Chondrocyte (in vitro differentiated cells): ENCODE measurements around the gene ADARB2. TPM values are rescaled to one million over a fixed set of nuclear protein-coding genes. Genes with fewer than 3 reads are reported as not detected.

ENCODE experiments used
- DNase-seq: peaks from one replicate; pipeline ENCODE4 v3.0.0; 2021; ENCODE audit warnings: mixed read lengths, low spot score
- H3K27ac Mint-ChIP-seq: one replicate; pipeline ENCODE4 v1.8.0; 2021; ENCODE audit warnings: mild to moderate bottlenecking, moderate library complexity, mixed read lengths; ENCODE audit not compliant: unreplicated experiment
- H3K27me3 Mint-ChIP-seq: 2 replicates; pipeline ENCODE4 v1.8.0; 2021; ENCODE audit warnings: low read depth, mixed read lengths
- H3K36me3 Mint-ChIP-seq: 2 replicates; pipeline ENCODE4 v1.8.0; 2021; ENCODE audit warnings: low read depth, mixed read lengths
- H3K4me1 Mint-ChIP-seq: 2 replicates; pipeline ENCODE4 v1.8.0; 2021; ENCODE audit warnings: low read depth, mild to moderate bottlenecking, mixed read lengths
- H3K4me3 Mint-ChIP-seq: one replicate; pipeline ENCODE4 v1.8.0; 2021; ENCODE audit warnings: mild to moderate bottlenecking, moderate library complexity, mixed read lengths; ENCODE audit not compliant: unreplicated experiment
- H3K9me3 Mint-ChIP-seq: 2 replicates; pipeline ENCODE4 v1.8.0; 2021; ENCODE audit warnings: low read depth, mixed read lengths
- total RNA-seq: library from RNA; stranded (reverse); gene quantifications from 3 replicates; pipeline ENCODE4 v1.2.1, GENCODE V29; 2021
- TF ChIP-seq, protein P1 (sequence below): fragments of 200-600 bp; sonication (generic); IDR thresholded peaks from 2 replicates; pipeline ENCODE4 v1.5.0; 2021; ENCODE audit warnings: antibody characterized with exemption, mild to moderate bottlenecking, moderate library complexity

ADARB2 gene
- total RNA-seq, 1 donor from 2014 or later = 3.3 TPM

- Mint-ChIP-seq H3K4me3 (no peak overlapping the region), H3K27ac (no peak overlapping the region), H3K27me3 (peaks cover 20% of the 10 kb centered on the region), H3K4me1 (peaks cover 6% of the 10 kb centered on the region), H3K36me3 (no peaks in the 10 kb centered on the region), H3K9me3 (no peaks in the 10 kb centered on the region)
- no peak for DNase-seq
- TF ChIP-seq, protein P1, sequence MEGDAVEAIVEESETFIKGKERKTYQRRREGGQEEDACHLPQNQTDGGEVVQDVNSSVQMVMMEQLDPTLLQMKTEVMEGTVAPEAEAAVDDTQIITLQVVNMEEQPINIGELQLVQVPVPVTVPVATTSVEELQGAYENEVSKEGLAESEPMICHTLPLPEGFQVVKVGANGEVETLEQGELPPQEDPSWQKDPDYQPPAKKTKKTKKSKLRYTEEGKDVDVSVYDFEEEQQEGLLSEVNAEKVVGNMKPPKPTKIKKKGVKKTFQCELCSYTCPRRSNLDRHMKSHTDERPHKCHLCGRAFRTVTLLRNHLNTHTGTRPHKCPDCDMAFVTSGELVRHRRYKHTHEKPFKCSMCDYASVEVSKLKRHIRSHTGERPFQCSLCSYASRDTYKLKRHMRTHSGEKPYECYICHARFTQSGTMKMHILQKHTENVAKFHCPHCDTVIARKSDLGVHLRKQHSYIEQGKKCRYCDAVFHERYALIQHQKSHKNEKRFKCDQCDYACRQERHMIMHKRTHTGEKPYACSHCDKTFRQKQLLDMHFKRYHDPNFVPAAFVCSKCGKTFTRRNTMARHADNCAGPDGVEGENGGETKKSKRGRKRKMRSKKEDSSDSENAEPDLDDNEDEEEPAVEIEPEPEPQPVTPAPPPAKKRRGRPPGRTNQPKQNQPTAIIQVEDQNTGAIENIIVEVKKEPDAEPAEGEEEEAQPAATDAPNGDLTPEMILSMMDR = no peak
Observed at GRCh38 chr10:1525354-1526162, 211.8 kb downstream of the ADARB2 start.

GRCh38 chr10:1524540-1524939 lies 212.8 kb downstream of the ADARB2 start:
- Mint-ChIP-seq H3K4me1 (peaks cover 6% of the 10 kb centered on the region), H3K36me3 (no peaks in the 10 kb centered on the region), H3K27me3 (peaks cover 20% of the 10 kb centered on the region), H3K4me3 (no peak overlapping the region), H3K9me3 (no peaks in the 10 kb centered on the region), H3K27ac (no peak overlapping the region)
- no peak for DNase-seq
- TF ChIP-seq, protein P1 = no peak

DNA sequence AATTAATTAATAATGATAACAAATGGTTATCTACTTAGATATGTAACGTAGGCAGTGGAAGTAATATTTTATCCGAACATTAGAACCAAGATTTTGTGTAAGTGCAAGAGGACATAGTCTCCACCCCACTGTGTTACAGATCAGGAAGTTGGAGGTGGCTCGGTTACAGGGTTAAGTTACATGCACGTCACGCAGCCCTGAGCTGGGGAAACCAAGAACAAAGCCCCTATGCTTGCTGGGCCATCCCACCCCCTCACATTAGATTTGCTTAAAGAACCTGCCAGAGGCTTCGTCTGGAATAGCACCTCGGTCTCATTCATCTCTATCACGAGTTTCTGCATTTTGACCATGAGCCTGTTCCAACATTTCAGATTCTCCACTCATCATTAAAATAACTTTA lies 214.1 kb downstream of the ADARB2 start:
- no peak overlapping the region for H3K4me3 Mint-ChIP-seq
- H3K27ac Mint-ChIP-seq = no peak overlapping the region
- TF ChIP-seq, protein P1 = no peak
- H3K9me3 Mint-ChIP-seq = no peaks in the 10 kb centered on the region
- peaks cover 16% of the 10 kb centered on the region for H3K27me3 Mint-ChIP-seq
- DNase-seq = no peak
- peaks cover 6% of the 10 kb centered on the region for H3K4me1 Mint-ChIP-seq
- no peaks in the 10 kb centered on the region for H3K36me3 Mint-ChIP-seq

DNA sequence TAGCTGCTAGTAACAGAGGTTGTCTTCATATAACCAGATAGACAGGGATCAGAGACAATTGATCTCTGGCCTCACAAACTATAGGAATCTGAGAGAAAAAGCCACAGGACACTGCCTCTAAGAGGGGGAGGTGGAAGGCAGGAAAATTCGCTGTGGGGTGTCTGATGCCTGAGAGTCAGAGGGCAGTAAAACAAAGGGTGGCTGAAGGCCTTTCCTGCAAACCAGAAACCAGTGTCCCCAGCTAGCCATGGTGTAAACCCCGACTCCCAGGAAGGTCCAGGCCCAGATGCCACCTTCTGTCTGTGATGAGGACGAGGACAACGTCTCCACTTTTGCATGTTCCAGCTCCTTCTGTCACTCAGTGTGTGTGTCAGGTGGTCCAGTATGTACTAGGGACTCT lies 215.1 kb downstream of the ADARB2 start:
- DNase-seq = no peak
- H3K27me3 Mint-ChIP-seq = peaks cover 7% of the 10 kb centered on the region
- no peaks in the 10 kb centered on the region for H3K9me3 Mint-ChIP-seq
- no peaks in the 10 kb centered on the region for H3K36me3 Mint-ChIP-seq
- H3K4me3 Mint-ChIP-seq = no peak overlapping the region
- no peak overlapping the region for H3K27ac Mint-ChIP-seq
- TF ChIP-seq, protein P1 = no peak
- peaks cover 6% of the 10 kb centered on the region for H3K4me1 Mint-ChIP-seq

DNA sequence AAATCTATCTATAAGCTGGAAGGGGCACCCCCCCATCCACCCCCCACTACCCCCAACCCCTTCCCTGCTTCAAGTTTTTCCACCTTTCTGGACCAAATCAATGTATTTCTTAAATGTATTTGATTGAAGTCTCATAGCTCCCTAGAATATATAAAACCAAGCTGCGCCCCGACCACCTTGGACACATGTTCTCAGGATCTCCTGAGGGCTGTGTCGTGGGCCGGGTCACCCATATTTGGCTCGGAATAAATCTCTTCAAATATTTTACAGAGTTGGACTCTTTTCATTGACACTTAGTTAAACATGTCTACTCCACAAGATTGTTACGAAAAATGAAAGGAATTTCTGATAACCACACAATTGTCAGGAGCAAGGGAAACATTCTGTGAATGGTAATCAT lies 215.6 kb downstream of the ADARB2 start:
- Mint-ChIP-seq H3K27me3 (peaks cover 7% of the 10 kb centered on the region), H3K27ac (no peak overlapping the region), H3K9me3 (no peaks in the 10 kb centered on the region), H3K4me3 (no peak overlapping the region), H3K4me1 (peaks cover 6% of the 10 kb centered on the region), H3K36me3 (no peaks in the 10 kb centered on the region)
- TF ChIP-seq, protein P1 = no peak
- no peak for DNase-seq
